ENCODE measurements around the gene PARP12.

DNA sequence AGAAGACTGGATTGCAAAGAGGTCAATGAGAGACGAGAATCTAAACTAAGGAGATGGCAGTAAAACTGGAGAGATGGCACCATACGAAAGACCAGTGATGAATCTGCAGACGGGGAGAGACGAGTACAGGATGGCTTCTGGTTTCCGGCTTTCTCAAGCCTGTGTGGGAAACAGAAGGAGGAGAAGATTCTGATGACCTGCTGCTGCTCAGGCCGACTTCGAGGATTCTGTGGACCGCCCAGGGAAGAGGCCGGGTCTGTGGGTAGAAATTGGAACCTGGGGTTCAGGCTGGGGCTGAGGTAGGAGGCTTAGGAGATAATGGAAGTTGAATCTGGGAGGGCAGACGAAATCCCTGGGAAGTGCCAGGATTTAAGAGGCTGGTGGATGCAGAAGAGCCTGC is 48.6 kb downstream of the PARP12 start:
- TF ChIP-seq EZH2 (IDR thresholded peaks at IDR 0.05; ENCODE audit: low read length) = no peak
- TF ChIP-seq, protein P1, sequence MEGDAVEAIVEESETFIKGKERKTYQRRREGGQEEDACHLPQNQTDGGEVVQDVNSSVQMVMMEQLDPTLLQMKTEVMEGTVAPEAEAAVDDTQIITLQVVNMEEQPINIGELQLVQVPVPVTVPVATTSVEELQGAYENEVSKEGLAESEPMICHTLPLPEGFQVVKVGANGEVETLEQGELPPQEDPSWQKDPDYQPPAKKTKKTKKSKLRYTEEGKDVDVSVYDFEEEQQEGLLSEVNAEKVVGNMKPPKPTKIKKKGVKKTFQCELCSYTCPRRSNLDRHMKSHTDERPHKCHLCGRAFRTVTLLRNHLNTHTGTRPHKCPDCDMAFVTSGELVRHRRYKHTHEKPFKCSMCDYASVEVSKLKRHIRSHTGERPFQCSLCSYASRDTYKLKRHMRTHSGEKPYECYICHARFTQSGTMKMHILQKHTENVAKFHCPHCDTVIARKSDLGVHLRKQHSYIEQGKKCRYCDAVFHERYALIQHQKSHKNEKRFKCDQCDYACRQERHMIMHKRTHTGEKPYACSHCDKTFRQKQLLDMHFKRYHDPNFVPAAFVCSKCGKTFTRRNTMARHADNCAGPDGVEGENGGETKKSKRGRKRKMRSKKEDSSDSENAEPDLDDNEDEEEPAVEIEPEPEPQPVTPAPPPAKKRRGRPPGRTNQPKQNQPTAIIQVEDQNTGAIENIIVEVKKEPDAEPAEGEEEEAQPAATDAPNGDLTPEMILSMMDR (optimal IDR thresholded peaks at IDR 0.05 in 1 of 3, IDR thresholded peaks at IDR 0.05 in 1 of 3, conservative IDR thresholded peaks at IDR 0.05 in 1 of 3; ENCODE audit: extremely low read depth in 1 of 3, insufficient read depth in 2 of 3, low read length in 3 of 3) = no peak

All from keratinocyte (primary cell).